Brain microvascular endothelial cell (primary cell): ENCODE data around the gene NSUN6.
"Not testable (repeated sequence)": the region's sequence is repeated elsewhere in the genome, so short reads cannot be mapped to it uniquely, and the experiment has no call there.

Source experiments
- DNase-seq: peaks from one replicate; pipeline ENCODE4 v3.0.0-alpha.2; 2020
- H3K27ac ChIP-seq: fragments of 250-450 bp; sonication (Bioruptor Pico); 2 replicates; pipeline ENCODE4 v1.5.1; 2020; ENCODE audit warnings: mild to moderate bottlenecking, moderate library complexity
- H3K27me3 ChIP-seq: fragments of 250-450 bp; sonication (Bioruptor Pico); replicated peaks from 2 replicates; pipeline ENCODE4 v1.5.1; 2020; ENCODE audit warnings: mild to moderate bottlenecking
- H3K36me3 ChIP-seq: fragments of 250-450 bp; sonication (Bioruptor Pico); replicated peaks from 2 replicates; pipeline ENCODE4 v1.5.1; 2020; ENCODE audit warnings: mild to moderate bottlenecking
- H3K4me3 ChIP-seq: 2 replicates; pipeline ENCODE4 v1.5.1; 2011; ENCODE audit warnings: low read depth, mild to moderate bottlenecking, control low read depth, low read length, moderate library complexity
- in situ Hi-C: cut with HindIII; loops from 2 replicates; pipeline ENCODE4 v1.10.0; 2017; ENCODE audit warnings: low sequenced_read_pairs, low pct_ligation_motif_present
- TF ChIP-seq, protein P1 (sequence below): IDR thresholded peaks from 2 replicates; pipeline ENCODE4 v1.5.1; 2011; ENCODE audit warnings: low read depth, mild to moderate bottlenecking, moderate library complexity, low read length, control low read depth, inconsistent platforms; ENCODE audit errors: missing control alignments

The NSUN6 gene

DNA sequence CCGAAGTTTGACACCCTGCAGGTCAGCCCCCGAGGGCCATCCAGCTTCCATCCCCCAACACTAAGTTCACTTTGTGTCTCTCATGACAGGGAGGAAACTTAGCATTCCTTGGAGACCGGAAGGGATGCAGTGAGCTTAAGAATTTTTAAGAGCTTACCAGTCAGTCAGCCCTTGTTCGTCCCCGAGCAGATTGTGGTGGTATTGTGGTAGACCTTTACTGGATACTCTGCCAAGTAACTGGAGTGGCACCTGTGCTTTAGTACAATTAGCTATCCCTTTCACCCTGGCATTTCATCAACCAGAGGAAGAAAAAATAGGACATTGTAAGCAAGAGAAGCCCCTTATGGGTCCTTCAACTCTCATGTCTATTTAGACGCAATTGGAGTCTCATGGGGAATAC lies 74.8 kb downstream of the NSUN6 start:
- H3K27me3 ChIP-seq, result no peaks in the 10 kb centered on the region
- DNase-seq, result no peak
- no peaks in the 10 kb centered on the region for H3K36me3 ChIP-seq
- TF ChIP-seq, protein P1, sequence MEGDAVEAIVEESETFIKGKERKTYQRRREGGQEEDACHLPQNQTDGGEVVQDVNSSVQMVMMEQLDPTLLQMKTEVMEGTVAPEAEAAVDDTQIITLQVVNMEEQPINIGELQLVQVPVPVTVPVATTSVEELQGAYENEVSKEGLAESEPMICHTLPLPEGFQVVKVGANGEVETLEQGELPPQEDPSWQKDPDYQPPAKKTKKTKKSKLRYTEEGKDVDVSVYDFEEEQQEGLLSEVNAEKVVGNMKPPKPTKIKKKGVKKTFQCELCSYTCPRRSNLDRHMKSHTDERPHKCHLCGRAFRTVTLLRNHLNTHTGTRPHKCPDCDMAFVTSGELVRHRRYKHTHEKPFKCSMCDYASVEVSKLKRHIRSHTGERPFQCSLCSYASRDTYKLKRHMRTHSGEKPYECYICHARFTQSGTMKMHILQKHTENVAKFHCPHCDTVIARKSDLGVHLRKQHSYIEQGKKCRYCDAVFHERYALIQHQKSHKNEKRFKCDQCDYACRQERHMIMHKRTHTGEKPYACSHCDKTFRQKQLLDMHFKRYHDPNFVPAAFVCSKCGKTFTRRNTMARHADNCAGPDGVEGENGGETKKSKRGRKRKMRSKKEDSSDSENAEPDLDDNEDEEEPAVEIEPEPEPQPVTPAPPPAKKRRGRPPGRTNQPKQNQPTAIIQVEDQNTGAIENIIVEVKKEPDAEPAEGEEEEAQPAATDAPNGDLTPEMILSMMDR, result no peak
- in situ Hi-C loops, result no loop called here
- H3K4me3 ChIP-seq, result no peak overlapping the region
- no peak overlapping the region for H3K27ac ChIP-seq

DNA sequence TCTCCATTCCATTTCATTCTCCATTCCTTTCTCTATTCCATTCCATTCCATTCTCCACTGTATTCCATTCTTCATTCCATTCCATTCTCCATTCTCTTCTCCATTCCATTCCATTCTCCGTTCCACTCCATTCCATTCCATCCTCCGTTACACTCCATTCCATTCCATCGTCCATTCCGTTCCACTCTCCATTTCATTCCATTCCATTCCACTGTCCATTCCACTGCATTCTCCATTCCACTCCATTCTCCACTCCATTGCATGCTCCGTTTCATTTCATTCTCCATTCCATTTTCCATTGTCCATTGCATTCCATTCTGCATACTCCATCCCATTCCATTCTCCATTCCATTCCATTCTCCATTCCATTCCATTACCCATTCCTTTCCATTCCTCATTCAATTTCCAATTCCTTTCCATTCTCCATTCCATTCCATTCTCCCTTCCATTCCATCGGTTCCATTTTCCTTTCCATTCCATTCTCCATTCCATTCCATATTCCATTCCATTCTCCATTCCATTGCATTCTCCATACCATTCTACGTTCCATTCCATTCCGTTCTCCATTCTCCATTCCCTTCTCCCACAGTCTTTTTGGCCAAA lies 78.3 kb downstream of the NSUN6 start:
- H3K36me3 ChIP-seq, result no peaks in the 10 kb centered on the region
- no peak overlapping the region for H3K4me3 ChIP-seq
- H3K27ac ChIP-seq, result no peak overlapping the region
- no peaks in the 10 kb centered on the region for H3K27me3 ChIP-seq
- in situ Hi-C loops, result no loop called here
- TF ChIP-seq, protein P1, result no peak
- no peak for DNase-seq

- no peak overlapping the region for H3K4me3 ChIP-seq
- in situ Hi-C loops, result no loop called here
- H3K27ac ChIP-seq, result no peak overlapping the region
- no peaks in the 10 kb centered on the region for H3K36me3 ChIP-seq
- TF ChIP-seq, protein P1, result no peak
- no peak for DNase-seq
- no peaks in the 10 kb centered on the region for H3K27me3 ChIP-seq
Measured at GRCh38 chr10:18571780-18572179, 79.6 kb downstream of the NSUN6 start.

DNA sequence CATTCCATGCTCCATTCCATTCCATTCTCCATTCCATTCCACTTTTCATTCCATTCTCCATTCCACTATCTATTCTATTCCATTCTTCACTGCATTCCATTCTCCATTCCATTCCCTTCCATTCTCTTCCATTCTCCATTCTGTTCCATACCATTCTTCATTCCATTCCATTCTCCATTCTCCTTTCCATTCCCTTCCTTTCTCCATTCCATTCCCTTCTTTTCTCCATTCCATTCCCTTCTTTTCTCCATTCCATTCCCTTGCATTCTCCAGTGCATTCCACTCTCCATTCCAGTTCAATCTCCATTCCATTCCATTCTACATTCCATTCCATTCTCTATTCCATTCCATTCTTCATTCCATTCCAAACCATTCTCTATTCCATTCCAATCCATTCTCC lies 80.3 kb downstream of the NSUN6 start:
- in situ Hi-C loops, result no loop called here
- no peak overlapping the region for H3K27ac ChIP-seq
- no peaks in the 10 kb centered on the region for H3K36me3 ChIP-seq
- H3K27me3 ChIP-seq, result no peaks in the 10 kb centered on the region
- TF ChIP-seq, protein P1, result no peak
- no peak for DNase-seq
- H3K4me3 ChIP-seq, result no peak overlapping the region

DNA sequence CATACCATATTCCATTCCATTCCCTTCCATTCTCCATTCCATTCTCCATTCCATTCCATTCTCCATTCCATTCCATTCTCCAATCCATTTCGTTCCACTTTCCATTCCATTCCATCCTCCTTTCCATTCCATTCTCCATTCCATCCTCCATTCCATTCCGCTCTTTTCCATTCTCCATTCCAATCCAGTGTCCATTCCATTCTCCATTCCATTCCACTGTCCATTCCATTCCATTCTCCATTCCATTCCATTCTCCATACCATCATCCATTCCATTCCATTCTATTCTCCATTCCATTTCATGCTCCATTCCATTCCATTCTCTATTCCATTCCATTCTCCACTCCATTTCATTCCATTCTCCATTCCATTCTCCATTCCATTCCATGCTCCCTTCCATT lies 81.0 kb downstream of the NSUN6 start:
- H3K36me3 ChIP-seq, H3K27ac ChIP-seq, DNase-seq, in situ Hi-C loops, H3K4me3 ChIP-seq, H3K27me3 ChIP-seq: not testable (repeated sequence)

DNA sequence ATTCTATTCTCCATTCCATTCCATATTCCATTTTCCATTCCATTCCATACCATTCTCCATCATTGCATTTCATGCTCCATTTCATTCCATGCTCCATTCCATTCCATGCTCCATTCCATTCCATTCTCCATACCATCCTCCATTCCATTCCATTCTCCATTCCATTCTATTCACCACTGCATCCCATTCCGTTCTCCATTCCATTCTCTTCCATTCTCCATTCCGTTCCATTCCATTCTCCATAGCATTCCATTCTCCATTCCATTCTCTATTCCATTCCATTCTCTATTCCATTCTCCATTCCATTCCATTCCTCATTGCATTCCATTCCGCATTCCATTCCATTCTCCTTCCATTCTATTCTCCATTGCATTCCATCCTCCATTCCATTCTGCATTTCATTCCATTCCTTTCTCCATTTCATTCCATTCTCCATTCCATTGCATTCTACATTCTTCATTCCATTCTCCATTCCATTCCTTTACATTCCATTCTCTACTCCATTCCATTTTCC lies 84.0 kb downstream of the NSUN6 start:
- in situ Hi-C loops, result no loop called here
- no peaks in the 10 kb centered on the region for H3K36me3 ChIP-seq
- H3K27ac ChIP-seq, result no peak overlapping the region
- TF ChIP-seq, protein P1, result no peak
- H3K27me3 ChIP-seq, result no peaks in the 10 kb centered on the region
- no peak overlapping the region for H3K4me3 ChIP-seq
- DNase-seq, result no peak
